HepG2 (cell line): Measurements from ENCODE around the gene ANKFY1. TPM values are rescaled to one million over a fixed set of nuclear protein-coding genes. Genes with fewer than 3 reads are reported as not detected.

ENCODE experiments used
- ATAC-seq: fragments of 200-7000 bp; cut with Tn5 transposase; 3 replicates; pipeline ENCODE4 v1.9.1; 2020; ENCODE audit warnings: mild to moderate bottlenecking, moderate library complexity
- BruUV-seq: library from RNA; stranded (reverse); fragments of 400-500 nt; replicated peaks from 2 replicates; lab custom pipeline; 2021; lab: Mats Ljungman, UMichigan
- CTCF ChIA-PET: fragments of 300-600 bp; formaldehyde crosslinking; extraction: SDS; loops from one replicate; lab custom pipeline; 2021; ENCODE audit warnings: low total read pairs, inconsistent platforms, low intra/inter-chr PET ratio; lab: Yijun Ruan, JAX
- POLR2A ChIA-PET: fragments of 350-600 bp; sonication (Branson Sonifier 250); formaldehyde crosslinking; loops from one replicate; lab custom pipeline; 2020; ENCODE audit warnings: antibody characterized with exemption, inconsistent platforms; lab: Yijun Ruan, JAX
- DNase-seq: peaks from one replicate; pipeline ENCODE4 v3.0.0-alpha.2; 2015; ENCODE audit warnings: low spot score
- FAIRE-seq: peaks from 3 replicates; lab custom pipeline; 2011; peaks lifted over from hg19 to GRCh38; lab: Jason Lieb, UNC
- H2AFZ ChIP-seq: one replicate; pipeline ENCODE4 v1.6.1; 2011; ENCODE audit warnings: low read length, inconsistent platforms
- H3K27ac ChIP-seq: fragments of 300-600 bp; 3 replicates; pipeline ENCODE4 v1.8.0; 2011; ENCODE audit warnings: mixed run types, mild to moderate bottlenecking, mixed read lengths, low read length, inconsistent platforms; ENCODE audit not compliant: insufficient read depth; ENCODE audit errors: extremely low read length
- H3K27me3 ChIP-seq, 2 experiments: fragments of 200-600 bp in 1 of 2; 2 replicates in 1 of 2; 3 replicates in 1 of 2; pipeline versions ENCODE4 v1.6.0 to v1.8.0; 2011; ENCODE audit warnings: low read length in 2 of 2, mild to moderate bottlenecking in 2 of 2, moderate library complexity in 2 of 2, inconsistent platforms in 1 of 2; ENCODE audit not compliant: insufficient read depth in 2 of 2, control insufficient read depth in 1 of 2
- H3K36me3 ChIP-seq, 2 experiments: fragments of 200-600 bp in 1 of 2; replicated peaks in 1 of 2; 2 replicates in 1 of 2; 3 replicates in 1 of 2; pipeline versions ENCODE4 v1.5.1 to v1.8.0; 2011; ENCODE audit warnings: low read length in 2 of 2, inconsistent platforms in 1 of 2; ENCODE audit not compliant: insufficient read depth in 2 of 2, control insufficient read depth in 1 of 2
- H3K4me1 ChIP-seq: 2 replicates; pipeline ENCODE4 v1.5.1; 2012; ENCODE audit warnings: low read length, inconsistent platforms; ENCODE audit not compliant: insufficient read depth
- H3K4me2 ChIP-seq: 2 replicates; pipeline ENCODE4 v1.6.0; 2011; ENCODE audit warnings: low read depth, low read length, inconsistent platforms
- H3K4me3 ChIP-seq, 3 experiments: fragments of 200-600 bp in 1 of 3; sonication (generic), shearing (Covaris generic) in 1 of 3; replicated peaks in 1 of 3; 2 replicates each; pipeline ENCODE4 v1.5.1; 2011 to 2016; ENCODE audit warnings: low read length in 3 of 3, inconsistent platforms in 2 of 3, low read depth in 2 of 3, mild to moderate bottlenecking in 2 of 3, control low read depth in 1 of 3, mixed read lengths in 1 of 3; ENCODE audit not compliant: insufficient read depth in 1 of 3
- H3K79me2 ChIP-seq: one replicate; pipeline ENCODE4 v1.6.1; 2011; ENCODE audit warnings: low read length, inconsistent platforms; ENCODE audit not compliant: insufficient read depth
- H3K9ac ChIP-seq: 2 replicates; pipeline ENCODE4 v1.6.0; 2011; ENCODE audit warnings: mild to moderate bottlenecking, low read depth, low read length, inconsistent platforms; ENCODE audit not compliant: insufficient read depth
- H3K9me3 ChIP-seq: 2 replicates; pipeline ENCODE4 v1.5.1; 2012; ENCODE audit warnings: mild to moderate bottlenecking, low read length
- H4K20me1 ChIP-seq: 2 replicates; pipeline ENCODE4 v1.6.0; 2011; ENCODE audit warnings: inconsistent platforms, mild to moderate bottlenecking, low read length, moderate library complexity; ENCODE audit not compliant: insufficient read depth
- ASH2L ChIP-seq: fragments of 300-600, 200-600 bp; sonication (generic); IDR thresholded peaks from 2 replicates; pipeline ENCODE4 v1.7.0; 2017; ENCODE audit warnings: low read depth, mild to moderate bottlenecking, moderate library complexity, mixed read lengths, low read length; ENCODE audit not compliant: insufficient read length
- KLF11 ChIP-seq: IDR thresholded peaks from 2 replicates; pipeline ENCODE4 v1.6.1; 2016; ENCODE audit warnings: missing compliant biosample characterization
- MIXL1 ChIP-seq: IDR thresholded peaks from 2 replicates; pipeline ENCODE4 v1.6.1; 2016
- SYNCRIP ChIP-seq: fragments of 200-400 bp; formaldehyde crosslinking; IDR thresholded peaks from 2 replicates; pipeline ENCODE4 v1.6.1; 2018; ENCODE audit warnings: mild to moderate bottlenecking, low read depth, low read length; ENCODE audit not compliant: insufficient read depth
- TBX3 ChIP-seq: fragments of 450-650 bp; IDR thresholded peaks from 2 replicates; pipeline ENCODE4 v1.6.1; 2017; ENCODE audit warnings: antibody characterized with exemption, mild to moderate bottlenecking, inconsistent platforms, borderline replicate concordance
- WGBS: methylation state at CpG from one replicate; pipeline ENCODE4 v1.1.6; 2017; ENCODE audit warnings: low lambda C conversion rate; 5-methylcytosine and 5-hydroxymethylcytosine counted together
- in situ Hi-C: cut with HindIII; loops from 2 replicates; pipeline ENCODE4 v1.10.0; 2017; ENCODE audit warnings: low pct_unique_long_range_greater_than_20kb; ENCODE audit not compliant: extremely low pct_ligation_motif_present
- intact Hi-C: fragments of 100-400 bp; cut with micrococcal nuclease; formaldehyde crosslinking; loops from one replicate; pipeline ENCODE4 v1.10.0; 2022; ENCODE audit not compliant: unreplicated experiment
- polyA plus RNA-seq, 8 experiments: library from polyadenylated mRNA; depleted of rRNA in 3 of 8; stranded (reverse) in 7 of 8; unstranded in 1 of 8; fragments of >200 nt; fragmentation: Illumina TruSeq in 4 of 8; extraction: Trizol in 4 of 8; gene quantifications; 2 replicates each; pipeline versions ENCODE4 v1.2.1 to v1.2.3, GENCODE V29; 2011 to 2016; ENCODE audit warnings: low read depth in 4 of 8, missing spikeins in 1 of 8, mixed read lengths in 1 of 8; ENCODE audit not compliant: insufficient read depth in 1 of 8
- total RNA-seq, 5 experiments: library from RNA; depleted of rRNA; stranded (reverse); fragments of >200 nt; fragmentation: Illumina TruSeq; extraction: Trizol; gene quantifications; 2 replicates each; pipeline ENCODE4 v1.2.3, GENCODE V29; 2016; ENCODE audit warnings: low read depth in 1 of 5
- TF ChIP-seq, protein P1 (sequence below): sonication (generic); formaldehyde crosslinking; IDR thresholded peaks from 2 replicates; pipeline ENCODE4 v1.4.0; 2020; ENCODE audit warnings: missing genetic modification reagents
- TF ChIP-seq, protein P2 (sequence below): sonication (generic); formaldehyde crosslinking; IDR thresholded peaks from 2 replicates; pipeline ENCODE4 v1.8.0; 2022; ENCODE audit warnings: low read depth, missing genetic modification reagents
- TF ChIP-seq, protein P3 (sequence below): sonication (generic); formaldehyde crosslinking; IDR thresholded peaks from 2 replicates; pipeline ENCODE4 v1.5.0; 2020; ENCODE audit warnings: mild to moderate bottlenecking, missing genetic modification reagents, borderline replicate concordance

The ANKFY1 gene
- total and polyA plus RNA-seq, 2 of the 13 experiments (the other 11 are each of a cell fraction or from before 2014, with no cell fraction given), result 11.9 to 16.8 TPM

DNA sequence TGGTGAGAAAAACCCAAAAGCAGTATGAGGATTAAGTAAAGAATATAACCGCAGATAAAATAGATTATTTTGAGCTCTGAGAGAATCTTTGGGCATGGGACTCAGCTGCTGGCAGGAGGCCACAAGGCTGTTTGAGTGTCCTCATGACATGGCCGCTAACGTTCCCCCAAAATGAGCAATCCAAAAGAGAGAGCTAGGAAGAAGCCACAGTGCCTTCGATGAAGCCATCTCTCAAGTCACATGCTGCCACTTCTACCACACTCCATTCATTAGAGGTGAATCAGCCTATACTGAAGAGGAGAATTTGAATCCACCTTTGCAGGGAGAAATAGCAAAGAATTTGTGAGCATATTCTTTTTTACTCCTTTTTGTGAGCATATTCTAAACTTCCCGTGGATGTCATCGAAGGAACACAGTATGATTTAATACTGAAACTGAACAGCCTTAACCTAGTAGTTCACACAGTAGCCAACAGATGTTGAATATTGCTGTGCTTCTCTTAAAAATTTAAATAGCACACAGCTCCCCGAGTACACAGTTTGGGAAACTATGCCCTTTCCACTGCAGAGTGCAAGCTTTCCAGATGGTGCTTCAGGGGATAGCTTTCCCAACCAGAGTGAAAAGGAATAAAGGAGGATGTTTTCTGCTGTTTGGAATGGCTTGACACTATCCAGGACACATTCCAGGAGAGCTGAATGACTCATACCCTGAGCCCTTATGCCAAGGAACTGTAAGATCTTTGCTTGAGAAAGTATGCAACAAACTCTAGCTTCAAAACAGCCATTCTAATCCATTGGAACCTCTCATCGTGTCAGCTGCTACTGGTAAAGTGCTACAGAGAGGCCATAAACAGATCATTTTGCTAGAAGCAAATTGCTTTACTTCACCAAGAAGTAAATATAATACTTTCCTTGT, 33.9 kb downstream of the ANKFY1 start:
- H3K27me3 ChIP-seq, result no peaks in the 10 kb centered on the region
- in situ Hi-C loops, result no loop called here
- H3K4me2 ChIP-seq, result no peak overlapping the region
- no peaks in the 10 kb centered on the region for H3K79me2 ChIP-seq
- peaks cover 9 to 27% of the 10 kb centered on the region in 2 experiments; a peak in 4 of 5 replicates for H3K36me3 ChIP-seq
- no peak overlapping the region for H3K27ac ChIP-seq
- no peak overlapping the region for H3K4me3 ChIP-seq
- H3K9ac ChIP-seq, result no peak overlapping the region
- H4K20me1 ChIP-seq, result no peaks in the 10 kb centered on the region
- H2AFZ ChIP-seq, result no peak overlapping the region
- CTCF ChIA-PET, result no interaction called here
- TF ChIP-seq ASH2L (no peak), SYNCRIP (no peak), TBX3 (no peak), MIXL1 (CRISPR knock-in tag) (no peak), KLF11 (CRISPR knock-in tag) (no peak)
- TF ChIP-seq, protein P1, sequence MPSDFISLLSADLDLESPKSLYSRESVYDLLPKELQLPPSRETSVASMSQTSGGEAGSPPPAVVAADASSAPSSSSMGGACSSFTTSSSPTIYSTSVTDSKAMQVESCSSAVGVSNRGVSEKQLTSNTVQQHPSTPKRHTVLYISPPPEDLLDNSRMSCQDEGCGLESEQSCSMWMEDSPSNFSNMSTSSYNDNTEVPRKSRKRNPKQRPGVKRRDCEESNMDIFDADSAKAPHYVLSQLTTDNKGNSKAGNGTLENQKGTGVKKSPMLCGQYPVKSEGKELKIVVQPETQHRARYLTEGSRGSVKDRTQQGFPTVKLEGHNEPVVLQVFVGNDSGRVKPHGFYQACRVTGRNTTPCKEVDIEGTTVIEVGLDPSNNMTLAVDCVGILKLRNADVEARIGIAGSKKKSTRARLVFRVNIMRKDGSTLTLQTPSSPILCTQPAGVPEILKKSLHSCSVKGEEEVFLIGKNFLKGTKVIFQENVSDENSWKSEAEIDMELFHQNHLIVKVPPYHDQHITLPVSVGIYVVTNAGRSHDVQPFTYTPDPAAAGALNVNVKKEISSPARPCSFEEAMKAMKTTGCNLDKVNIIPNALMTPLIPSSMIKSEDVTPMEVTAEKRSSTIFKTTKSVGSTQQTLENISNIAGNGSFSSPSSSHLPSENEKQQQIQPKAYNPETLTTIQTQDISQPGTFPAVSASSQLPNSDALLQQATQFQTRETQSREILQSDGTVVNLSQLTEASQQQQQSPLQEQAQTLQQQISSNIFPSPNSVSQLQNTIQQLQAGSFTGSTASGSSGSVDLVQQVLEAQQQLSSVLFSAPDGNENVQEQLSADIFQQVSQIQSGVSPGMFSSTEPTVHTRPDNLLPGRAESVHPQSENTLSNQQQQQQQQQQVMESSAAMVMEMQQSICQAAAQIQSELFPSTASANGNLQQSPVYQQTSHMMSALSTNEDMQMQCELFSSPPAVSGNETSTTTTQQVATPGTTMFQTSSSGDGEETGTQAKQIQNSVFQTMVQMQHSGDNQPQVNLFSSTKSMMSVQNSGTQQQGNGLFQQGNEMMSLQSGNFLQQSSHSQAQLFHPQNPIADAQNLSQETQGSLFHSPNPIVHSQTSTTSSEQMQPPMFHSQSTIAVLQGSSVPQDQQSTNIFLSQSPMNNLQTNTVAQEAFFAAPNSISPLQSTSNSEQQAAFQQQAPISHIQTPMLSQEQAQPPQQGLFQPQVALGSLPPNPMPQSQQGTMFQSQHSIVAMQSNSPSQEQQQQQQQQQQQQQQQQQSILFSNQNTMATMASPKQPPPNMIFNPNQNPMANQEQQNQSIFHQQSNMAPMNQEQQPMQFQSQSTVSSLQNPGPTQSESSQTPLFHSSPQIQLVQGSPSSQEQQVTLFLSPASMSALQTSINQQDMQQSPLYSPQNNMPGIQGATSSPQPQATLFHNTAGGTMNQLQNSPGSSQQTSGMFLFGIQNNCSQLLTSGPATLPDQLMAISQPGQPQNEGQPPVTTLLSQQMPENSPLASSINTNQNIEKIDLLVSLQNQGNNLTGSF (CRISPR knock-in tag), result no peak
- TF ChIP-seq, protein P2, sequence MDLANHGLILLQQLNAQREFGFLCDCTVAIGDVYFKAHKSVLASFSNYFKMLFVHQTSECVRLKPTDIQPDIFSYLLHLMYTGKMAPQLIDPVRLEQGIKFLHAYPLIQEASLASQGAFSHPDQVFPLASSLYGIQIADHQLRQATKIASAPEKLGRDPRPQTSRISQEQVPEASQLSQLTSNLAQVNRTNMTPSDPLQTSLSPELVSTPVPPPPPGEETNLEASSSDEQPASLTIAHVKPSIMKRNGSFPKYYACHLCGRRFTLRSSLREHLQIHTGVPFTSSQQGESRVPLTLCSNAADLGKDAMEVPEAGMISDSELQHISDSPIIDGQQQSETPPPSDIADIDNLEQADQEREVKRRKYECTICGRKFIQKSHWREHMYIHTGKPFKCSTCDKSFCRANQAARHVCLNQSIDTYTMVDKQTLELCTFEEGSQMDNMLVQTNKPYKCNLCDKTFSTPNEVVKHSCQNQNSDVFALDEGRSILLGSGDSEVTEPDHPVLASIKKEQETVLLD (CRISPR knock-in tag), result no peak
- TF ChIP-seq, protein P3, sequence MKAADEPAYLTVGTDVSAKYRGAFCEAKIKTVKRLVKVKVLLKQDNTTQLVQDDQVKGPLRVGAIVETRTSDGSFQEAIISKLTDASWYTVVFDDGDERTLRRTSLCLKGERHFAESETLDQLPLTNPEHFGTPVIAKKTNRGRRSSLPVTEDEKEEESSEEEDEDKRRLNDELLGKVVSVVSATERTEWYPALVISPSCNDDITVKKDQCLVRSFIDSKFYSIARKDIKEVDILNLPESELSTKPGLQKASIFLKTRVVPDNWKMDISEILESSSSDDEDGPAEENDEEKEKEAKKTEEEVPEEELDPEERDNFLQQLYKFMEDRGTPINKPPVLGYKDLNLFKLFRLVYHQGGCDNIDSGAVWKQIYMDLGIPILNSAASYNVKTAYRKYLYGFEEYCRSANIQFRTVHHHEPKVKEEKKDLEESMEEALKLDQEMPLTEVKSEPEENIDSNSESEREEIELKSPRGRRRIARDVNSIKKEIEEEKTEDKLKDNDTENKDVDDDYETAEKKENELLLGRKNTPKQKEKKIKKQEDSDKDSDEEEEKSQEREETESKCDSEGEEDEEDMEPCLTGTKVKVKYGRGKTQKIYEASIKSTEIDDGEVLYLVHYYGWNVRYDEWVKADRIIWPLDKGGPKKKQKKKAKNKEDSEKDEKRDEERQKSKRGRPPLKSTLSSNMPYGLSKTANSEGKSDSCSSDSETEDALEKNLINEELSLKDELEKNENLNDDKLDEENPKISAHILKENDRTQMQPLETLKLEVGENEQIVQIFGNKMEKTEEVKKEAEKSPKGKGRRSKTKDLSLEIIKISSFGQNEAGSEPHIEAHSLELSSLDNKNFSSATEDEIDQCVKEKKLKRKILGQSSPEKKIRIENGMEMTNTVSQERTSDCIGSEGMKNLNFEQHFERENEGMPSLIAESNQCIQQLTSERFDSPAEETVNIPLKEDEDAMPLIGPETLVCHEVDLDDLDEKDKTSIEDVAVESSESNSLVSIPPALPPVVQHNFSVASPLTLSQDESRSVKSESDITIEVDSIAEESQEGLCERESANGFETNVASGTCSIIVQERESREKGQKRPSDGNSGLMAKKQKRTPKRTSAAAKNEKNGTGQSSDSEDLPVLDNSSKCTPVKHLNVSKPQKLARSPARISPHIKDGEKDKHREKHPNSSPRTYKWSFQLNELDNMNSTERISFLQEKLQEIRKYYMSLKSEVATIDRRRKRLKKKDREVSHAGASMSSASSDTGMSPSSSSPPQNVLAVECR, result no peak
- no peaks in the 10 kb centered on the region for H3K9me3 ChIP-seq
- no peaks in the 10 kb centered on the region for H3K4me1 ChIP-seq
- 97% methylated on average over 8 of the region's 8 CpGs for WGBS
- intact Hi-C loops, result no loop called here
- FAIRE-seq, result no peak
- POLR2A ChIA-PET, result no interaction called here
- no peak for ATAC-seq
- no TSS peak for BruUV-seq
- no peak for DNase-seq
